Left lung (tissue), 10 donors: ENCODE results near the gene CMA1. TPM values are rescaled to one million over a fixed set of nuclear protein-coding genes. Genes with fewer than 3 reads are reported as not detected.
"Not testable (repeated sequence)": the region's sequence is repeated elsewhere in the genome, so short reads cannot be mapped to it uniquely, and the experiment has no call there.

Experiments used
- ATAC-seq: fragments of 200-7000 bp; cut with Tn5 transposase; one replicate; pipeline ENCODE4 v1.9.1; 2020; ENCODE audit warnings: moderate library complexity
- DNase-seq, 4 donors: peaks; one replicate each; pipeline ENCODE4 v3.0.0-alpha.2; 2013 to 2020
- H3K27ac ChIP-seq, 2 donors: fragments of 200-600 bp; sonication (generic) in 1 of 2; one replicate each; pipeline versions ENCODE4 v1.5.0 to v1.8.0; 2020 to 2021
- H3K27me3 ChIP-seq, 2 donors: fragments of 200-600 bp; sonication (generic) in 1 of 2; one replicate each; pipeline versions ENCODE4 v1.5.0 to v1.8.0; 2020 to 2021
- H3K36me3 ChIP-seq, 2 donors: fragments of 200-600 bp; sonication (generic) in 1 of 2; one replicate each; pipeline versions ENCODE4 v1.5.0 to v1.8.0; 2020 to 2021
- H3K4me1 ChIP-seq, 2 donors: fragments of 200-600 bp; one replicate each; pipeline ENCODE4 v1.8.0; 2021
- H3K4me3 ChIP-seq, 2 donors: fragments of 200-600 bp; sonication (generic) in 1 of 2; one replicate each; pipeline versions ENCODE4 v1.5.0 to v1.8.0; 2020 to 2021; ENCODE audit warnings: mild to moderate bottlenecking in 1 of 2
- H3K9me3 ChIP-seq, 2 donors: fragments of 200-600 bp; sonication (generic) in 1 of 2; one replicate each; pipeline versions ENCODE4 v1.5.0 to v1.8.0; 2020 to 2021
- CTCF ChIP-seq, 2 donors: fragments of 200-600 bp; sonication (generic) in 1 of 2; IDR thresholded peaks; one replicate each; pipeline versions ENCODE4 v1.5.0 to v1.8.0; 2021; ENCODE audit warnings: antibody characterized with exemption in 2 of 2
- intact Hi-C, 2 donors: fragments of 100-400 bp; cut with DNase I; formaldehyde crosslinking; loops; one replicate each; pipeline versions ENCODE4 v1.11.2 to v1.14.2; 2022
- polyA plus RNA-seq, 6 donors: library from polyadenylated mRNA; unstranded; fragments of 120-200 nt; gene quantifications; one replicate each; pipeline ENCODE4 v1.2.1, GENCODE V29; 2013; ENCODE audit not compliant: insufficient read length in 6 of 6
- total RNA-seq, 2 donors: library from RNA; stranded (reverse); fragmentation: NEBNext Ultra II Directional; extraction: Animal tissue kit (Norgen Biotek cat#: 25700); gene quantifications; one replicate each; pipeline ENCODE4 v1.2.1, GENCODE V29; 2021
- donor health status: DM: no; HTN: yes; CAD: no.
- donor health status: DM: no; HTN: no; CAD: no.

The CMA1 gene
- total and polyA plus RNA-seq, 8 donors: 0.17 to 0.74 (median 0.40) TPM; not detected in 3

GRCh38 chr14:24506443-24506842 lies 1.6 kb downstream of the CMA1 start:
- ATAC-seq: no peak
- Histone ChIP-seq H3K36me3 (no peaks in the 10 kb centered on the region), H3K27ac (no peak overlapping the region), H3K27me3 (no peaks in the 10 kb centered on the region), H3K9me3 (no peaks in the 10 kb centered on the region), H3K4me3 (no peak overlapping the region), H3K4me1 (no peaks in the 10 kb centered on the region)
- intact Hi-C loops: no loop called here
- DNase-seq: no peak
- TF ChIP-seq CTCF (IDR thresholded peaks at IDR 0.05): no peak

GRCh38 chr14:24504425-24504950 lies 3.6 kb downstream of the CMA1 start:
- no peak for TF ChIP-seq CTCF (IDR thresholded peaks at IDR 0.05)
- H3K27me3 ChIP-seq: no peaks in the 10 kb centered on the region
- intact Hi-C loops: no loop called here
- H3K9me3 ChIP-seq: no peaks in the 10 kb centered on the region
- no peaks in the 10 kb centered on the region for H3K36me3 ChIP-seq
- H3K4me3 ChIP-seq: no peak overlapping the region
- H3K4me1 ChIP-seq: no peaks in the 10 kb centered on the region
- DNase-seq: no peak
- no peak overlapping the region for H3K27ac ChIP-seq
- ATAC-seq: no peak

- DNase-seq, H3K4me1 ChIP-seq, H3K9me3 ChIP-seq, H3K4me3 ChIP-seq, H3K36me3 ChIP-seq, intact Hi-C loops, ATAC-seq, H3K27me3 ChIP-seq, H3K27ac ChIP-seq: not testable (repeated sequence)
Observed at GRCh38 chr14:24491586-24492408, 16.3 kb downstream of the CMA1 start.

- TF ChIP-seq CTCF (IDR thresholded peaks at IDR 0.05): no peak
- H3K27me3 ChIP-seq: no peaks in the 10 kb centered on the region
- H3K36me3 ChIP-seq: no peaks in the 10 kb centered on the region
- ATAC-seq (peak; percentile 28), DNase-seq (no peak)
- no peaks in the 10 kb centered on the region for H3K4me1 ChIP-seq
- intact Hi-C loops: no loop called here
- H3K4me3 ChIP-seq: no peak overlapping the region
- H3K9me3 ChIP-seq: no peaks in the 10 kb centered on the region
- H3K27ac ChIP-seq: no peak overlapping the region
Observed at GRCh38 chr14:24483604-24484252, 24.3 kb downstream of the CMA1 start.

- H3K27me3 ChIP-seq, intact Hi-C loops, H3K4me1 ChIP-seq, H3K36me3 ChIP-seq, H3K4me3 ChIP-seq, H3K27ac ChIP-seq, H3K9me3 ChIP-seq: not testable (repeated sequence)
- peak; percentile 93 for ATAC-seq
- peak in 1 of 4 donors; percentile 59 for DNase-seq
Observed at GRCh38 chr14:24482699-24483303, 25.3 kb downstream of the CMA1 start.
